GM23338 (cell line): ENCODE data around the gene NT5C2. TPM values are rescaled to one million over a fixed set of nuclear protein-coding genes. Genes with fewer than 3 reads are reported as not detected.

Experiments
- ATAC-seq: fragments of 200-7000 bp; cut with Tn5 transposase; 3 replicates; pipeline ENCODE4 v1.9.1; 2020
- DNase-seq: peaks from one replicate; pipeline ENCODE4 v3.0.0-alpha.2; 2015; ENCODE audit warnings: low spot score
- H2AFZ ChIP-seq: fragments of 200-600 bp; sonication (generic); 2 replicates; pipeline ENCODE4 v1.8.0; 2016; ENCODE audit warnings: antibody characterized with exemption, mild to moderate bottlenecking, moderate library complexity
- H3F3A ChIP-seq: fragments of 200-600 bp; sonication (generic); replicated peaks from 2 replicates; pipeline ENCODE4 v1.8.0; 2017; ENCODE audit warnings: antibody characterized with exemption, mixed run types, low read depth
- H3K27ac ChIP-seq: fragments of 200-600 bp; sonication (generic); 2 replicates; pipeline ENCODE4 v1.6.1; 2016; ENCODE audit warnings: low read depth
- H3K27me3 ChIP-seq: fragments of 200-600 bp; sonication (generic); 2 replicates; pipeline ENCODE4 v1.8.0; 2016; ENCODE audit warnings: mild to moderate bottlenecking, mixed run types, moderate library complexity; ENCODE audit not compliant: insufficient read depth
- H3K36me3 ChIP-seq: fragments of 200-600 bp; sonication (generic); 2 replicates; pipeline ENCODE4 v1.8.0; 2016; ENCODE audit warnings: mild to moderate bottlenecking; ENCODE audit not compliant: insufficient read depth
- H3K4me1 ChIP-seq: fragments of 200-600 bp; sonication (generic); 2 replicates; pipeline ENCODE4 v1.8.0; 2016; ENCODE audit warnings: mild to moderate bottlenecking, moderate library complexity; ENCODE audit not compliant: insufficient read depth
- H3K4me2 ChIP-seq: fragments of 200-600 bp; sonication (generic); 2 replicates; pipeline ENCODE4 v1.7.1; 2017; ENCODE audit warnings: mixed run types
- H3K4me3 ChIP-seq: fragments of 200-600 bp; sonication (generic); 2 replicates; pipeline ENCODE4 v1.6.1; 2016; ENCODE audit warnings: mixed run types
- H3K79me2 ChIP-seq: fragments of 200-600 bp; sonication (generic); replicated peaks from 2 replicates; pipeline ENCODE4 v1.8.0; 2017; ENCODE audit warnings: mild to moderate bottlenecking; ENCODE audit not compliant: insufficient read depth
- H3K9me2 ChIP-seq: fragments of 200-600 bp; sonication (generic); 2 replicates; pipeline ENCODE4 v1.8.0; 2017; ENCODE audit not compliant: insufficient read depth
- H4K20me1 ChIP-seq: fragments of 200-600 bp; sonication (generic); replicated peaks from 2 replicates; pipeline ENCODE4 v1.8.0; 2017; ENCODE audit warnings: mild to moderate bottlenecking; ENCODE audit not compliant: insufficient read depth
- H3K27ac Mint-ChIP-seq: 2 replicates; pipeline ENCODE4 v1.8.0; 2020; ENCODE audit warnings: inconsistent platforms, mild to moderate bottlenecking, moderate library complexity, mixed read lengths
- H3K27me3 Mint-ChIP-seq: 3 replicates; pipeline ENCODE4 v1.8.0; 2022; ENCODE audit warnings: low read depth, mild to moderate bottlenecking, moderate library complexity, mixed read lengths, inconsistent platforms; ENCODE audit not compliant: insufficient read depth, poor library complexity
- H3K36me3 Mint-ChIP-seq: 3 replicates; pipeline ENCODE4 v1.8.0; 2021; ENCODE audit warnings: low read depth, mild to moderate bottlenecking, inconsistent platforms, moderate library complexity, mixed read lengths
- H3K4me1 Mint-ChIP-seq: 3 replicates; pipeline ENCODE4 v1.8.0; 2020; ENCODE audit warnings: mild to moderate bottlenecking, inconsistent platforms, mixed read lengths
- H3K4me3 Mint-ChIP-seq: 3 replicates; pipeline ENCODE4 v1.8.0; 2021; ENCODE audit warnings: moderate library complexity, mild to moderate bottlenecking, inconsistent platforms, mixed read lengths
- H3K9me3 Mint-ChIP-seq: 3 replicates; pipeline ENCODE4 v1.8.0; 2020; ENCODE audit warnings: moderate library complexity, mild to moderate bottlenecking, inconsistent platforms, mixed read lengths
- CREB1 ChIP-seq: fragments of 250-450 bp; sonication (Bioruptor Pico); IDR thresholded peaks from 2 replicates; pipeline ENCODE4 v1.5.0; 2020; ENCODE audit warnings: low read depth, mild to moderate bottlenecking, moderate library complexity
- CTCF ChIP-seq, 2 experiments: fragments of 200-600 bp in 1 of 2; sonication (generic) in 1 of 2; conservative IDR thresholded peaks; 2 replicates each; pipeline versions ENCODE4 v1.5.1 to v1.6.1; 2016 to 2017; ENCODE audit warnings: antibody characterized with exemption in 2 of 2, low read depth in 2 of 2, mild to moderate bottlenecking in 2 of 2, moderate library complexity in 1 of 2
- EZH2 ChIP-seq: fragments of 200-600 bp; sonication (generic); IDR thresholded peaks from one replicate; pipeline ENCODE4 v1.8.0; 2017; ENCODE audit warnings: antibody characterized with exemption, mild to moderate bottlenecking, low read depth; ENCODE audit not compliant: unreplicated experiment
- EZH2phosphoT487 ChIP-seq: fragments of 200-600 bp; sonication (generic); IDR thresholded peaks from one replicate; pipeline ENCODE4 v1.8.1; 2018; ENCODE audit warnings: antibody characterized with exemption; ENCODE audit not compliant: unreplicated experiment
- JUNB ChIP-seq: IDR thresholded peaks from one replicate; pipeline ENCODE4 v1.6.1; 2016; ENCODE audit warnings: antibody characterized with exemption; ENCODE audit not compliant: unreplicated experiment
- NANOG ChIP-seq: IDR thresholded peaks from 2 replicates; pipeline ENCODE4 v1.6.1; 2016; ENCODE audit warnings: antibody characterized with exemption, borderline replicate concordance
- POLR2AphosphoS5 ChIP-seq: IDR thresholded peaks from 2 replicates; pipeline ENCODE4 v1.6.1; 2016; ENCODE audit warnings: antibody characterized with exemption, low read depth
- STAT1 ChIP-seq: IDR thresholded peaks from one replicate; pipeline ENCODE4 v1.6.1; 2016; ENCODE audit warnings: antibody characterized with exemption; ENCODE audit not compliant: unreplicated experiment
- ZNF114 ChIP-seq: fragments of 250-450 bp; sonication (Bioruptor Pico); IDR thresholded peaks from 2 replicates; pipeline ENCODE4 v1.5.0; 2020; ENCODE audit warnings: mild to moderate bottlenecking, moderate library complexity
- ZNF331 ChIP-seq: fragments of 250-450 bp; sonication (Bioruptor Pico); IDR thresholded peaks from 2 replicates; pipeline ENCODE4 v1.5.0; 2020; ENCODE audit warnings: low read depth, mild to moderate bottlenecking, moderate library complexity
- polyA plus RNA-seq: library from polyadenylated mRNA; unstranded; fragments of >200 nt; fragmentation: Nextera tagmentation; extraction: Ambion mirVana; gene quantifications from 2 replicates; pipeline ENCODE4 v1.2.1, GENCODE V29; 2016
- total RNA-seq: library from RNA; depleted of rRNA; stranded (reverse); fragments of >200 nt; shearing (Covaris generic); gene quantifications from 2 replicates; pipeline ENCODE4 v1.2.3, GENCODE V29; 2014
- TF ChIP-seq, protein P1 (sequence below): fragments of 250-450 bp; sonication (Bioruptor Pico); IDR thresholded peaks from 2 replicates; pipeline ENCODE4 v1.5.0; 2020; ENCODE audit warnings: mild to moderate bottlenecking, moderate library complexity
- TF ChIP-seq, protein P2 (sequence below): IDR thresholded peaks from 2 replicates; pipeline ENCODE4 v1.6.1; 2016; ENCODE audit warnings: antibody characterized with exemption
- TF ChIP-seq, protein P3 (sequence below): IDR thresholded peaks from one replicate; pipeline ENCODE4 v1.6.1; 2018; ENCODE audit warnings: antibody characterized with exemption; ENCODE audit not compliant: unreplicated experiment

The NT5C2 gene
- total and polyA plus RNA-seq, 2 experiments from 2014 or later, result 33.9 to 85.4 TPM

GRCh38 chr10:103054621-103055020 lies 138.5 kb downstream of the NT5C2 start:
- Mint-ChIP-seq H3K27ac (no peak overlapping the region), H3K4me3 (no peak overlapping the region), H3K4me1 (peaks cover 8% of the 10 kb centered on the region; the same call in 1 of the 3 replicates), H3K9me3 (no peaks in the 10 kb centered on the region), H3K27me3 (peaks cover 4% of the 10 kb centered on the region), H3K36me3 (no peaks in the 10 kb centered on the region)
- ATAC-seq (no peak), DNase-seq (no peak)
- H3K79me2 ChIP-seq, result no peaks in the 10 kb centered on the region
- H3K27ac ChIP-seq, result no peak overlapping the region
- no peaks in the 10 kb centered on the region for H3K27me3 ChIP-seq
- H3K9me2 ChIP-seq, result no peaks in the 10 kb centered on the region
- H3K4me3 ChIP-seq, result no peak overlapping the region
- no peaks in the 10 kb centered on the region for H4K20me1 ChIP-seq
- no peaks in the 10 kb centered on the region for H3K36me3 ChIP-seq
- no peak overlapping the region for H3K4me2 ChIP-seq
- no peaks in the 10 kb centered on the region for H3F3A ChIP-seq
- no peaks in the 10 kb centered on the region for H3K4me1 ChIP-seq
- TF ChIP-seq JUNB (no peak), ZNF331 (no peak), EZH2 (no peak), POLR2AphosphoS5 (no peak), CREB1 (CRISPR knock-in tag) (no peak), ZNF114 (CRISPR knock-in tag) (no peak), CTCF (conservative IDR thresholded peaks at IDR 0.05; ENCODE audit: low read depth in 2 of 2) (no peak), NANOG (no peak), STAT1 (no peak), EZH2phosphoT487 (no peak)
- TF ChIP-seq, protein P1, sequence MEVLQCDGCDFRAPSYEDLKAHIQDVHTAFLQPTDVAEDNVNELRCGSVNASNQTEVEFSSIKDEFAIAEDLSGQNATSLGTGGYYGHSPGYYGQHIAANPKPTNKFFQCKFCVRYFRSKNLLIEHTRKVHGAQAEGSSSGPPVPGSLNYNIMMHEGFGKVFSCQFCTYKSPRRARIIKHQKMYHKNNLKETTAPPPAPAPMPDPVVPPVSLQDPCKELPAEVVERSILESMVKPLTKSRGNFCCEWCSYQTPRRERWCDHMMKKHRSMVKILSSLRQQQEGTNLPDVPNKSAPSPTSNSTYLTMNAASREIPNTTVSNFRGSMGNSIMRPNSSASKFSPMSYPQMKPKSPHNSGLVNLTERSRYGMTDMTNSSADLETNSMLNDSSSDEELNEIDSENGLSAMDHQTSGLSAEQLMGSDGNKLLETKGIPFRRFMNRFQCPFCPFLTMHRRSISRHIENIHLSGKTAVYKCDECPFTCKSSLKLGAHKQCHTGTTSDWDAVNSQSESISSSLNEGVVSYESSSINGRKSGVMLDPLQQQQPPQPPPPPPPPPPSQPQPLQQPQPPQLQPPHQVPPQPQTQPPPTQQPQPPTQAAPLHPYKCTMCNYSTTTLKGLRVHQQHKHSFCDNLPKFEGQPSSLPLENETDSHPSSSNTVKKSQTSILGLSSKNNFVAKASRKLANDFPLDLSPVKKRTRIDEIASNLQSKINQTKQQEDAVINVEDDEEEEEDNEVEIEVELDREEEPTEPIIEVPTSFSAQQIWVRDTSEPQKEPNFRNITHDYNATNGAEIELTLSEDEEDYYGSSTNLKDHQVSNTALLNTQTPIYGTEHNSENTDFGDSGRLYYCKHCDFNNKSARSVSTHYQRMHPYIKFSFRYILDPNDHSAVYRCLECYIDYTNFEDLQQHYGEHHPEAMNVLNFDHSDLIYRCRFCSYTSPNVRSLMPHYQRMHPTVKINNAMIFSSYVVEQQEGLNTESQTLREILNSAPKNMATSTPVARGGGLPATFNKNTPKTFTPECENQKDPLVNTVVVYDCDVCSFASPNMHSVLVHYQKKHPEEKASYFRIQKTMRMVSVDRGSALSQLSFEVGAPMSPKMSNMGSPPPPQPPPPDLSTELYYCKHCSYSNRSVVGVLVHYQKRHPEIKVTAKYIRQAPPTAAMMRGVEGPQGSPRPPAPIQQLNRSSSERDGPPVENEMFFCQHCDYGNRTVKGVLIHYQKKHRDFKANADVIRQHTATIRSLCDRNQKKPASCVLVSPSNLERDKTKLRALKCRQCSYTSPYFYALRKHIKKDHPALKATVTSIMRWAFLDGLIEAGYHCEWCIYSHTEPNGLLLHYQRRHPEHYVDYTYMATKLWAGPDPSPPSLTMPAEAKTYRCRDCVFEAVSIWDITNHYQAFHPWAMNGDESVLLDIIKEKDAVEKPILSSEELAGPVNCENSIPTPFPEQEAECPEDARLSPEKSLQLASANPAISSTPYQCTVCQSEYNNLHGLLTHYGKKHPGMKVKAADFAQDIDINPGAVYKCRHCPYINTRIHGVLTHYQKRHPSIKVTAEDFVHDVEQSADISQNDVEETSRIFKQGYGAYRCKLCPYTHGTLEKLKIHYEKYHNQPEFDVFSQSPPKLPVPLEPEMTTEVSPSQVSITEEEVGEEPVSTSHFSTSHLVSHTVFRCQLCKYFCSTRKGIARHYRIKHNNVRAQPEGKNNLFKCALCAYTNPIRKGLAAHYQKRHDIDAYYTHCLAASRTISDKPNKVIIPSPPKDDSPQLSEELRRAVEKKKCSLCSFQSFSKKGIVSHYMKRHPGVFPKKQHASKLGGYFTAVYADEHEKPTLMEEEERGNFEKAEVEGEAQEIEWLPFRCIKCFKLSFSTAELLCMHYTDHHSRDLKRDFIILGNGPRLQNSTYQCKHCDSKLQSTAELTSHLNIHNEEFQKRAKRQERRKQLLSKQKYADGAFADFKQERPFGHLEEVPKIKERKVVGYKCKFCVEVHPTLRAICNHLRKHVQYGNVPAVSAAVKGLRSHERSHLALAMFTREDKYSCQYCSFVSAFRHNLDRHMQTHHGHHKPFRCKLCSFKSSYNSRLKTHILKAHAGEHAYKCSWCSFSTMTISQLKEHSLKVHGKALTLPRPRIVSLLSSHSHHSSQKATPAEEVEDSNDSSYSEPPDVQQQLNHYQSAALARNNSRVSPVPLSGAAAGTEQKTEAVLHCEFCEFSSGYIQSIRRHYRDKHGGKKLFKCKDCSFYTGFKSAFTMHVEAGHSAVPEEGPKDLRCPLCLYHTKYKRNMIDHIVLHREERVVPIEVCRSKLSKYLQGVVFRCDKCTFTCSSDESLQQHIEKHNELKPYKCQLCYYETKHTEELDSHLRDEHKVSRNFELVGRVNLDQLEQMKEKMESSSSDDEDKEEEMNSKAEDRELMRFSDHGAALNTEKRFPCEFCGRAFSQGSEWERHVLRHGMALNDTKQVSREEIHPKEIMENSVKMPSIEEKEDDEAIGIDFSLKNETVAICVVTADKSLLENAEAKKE (CRISPR knock-in tag), result no peak
- TF ChIP-seq, protein P2, sequence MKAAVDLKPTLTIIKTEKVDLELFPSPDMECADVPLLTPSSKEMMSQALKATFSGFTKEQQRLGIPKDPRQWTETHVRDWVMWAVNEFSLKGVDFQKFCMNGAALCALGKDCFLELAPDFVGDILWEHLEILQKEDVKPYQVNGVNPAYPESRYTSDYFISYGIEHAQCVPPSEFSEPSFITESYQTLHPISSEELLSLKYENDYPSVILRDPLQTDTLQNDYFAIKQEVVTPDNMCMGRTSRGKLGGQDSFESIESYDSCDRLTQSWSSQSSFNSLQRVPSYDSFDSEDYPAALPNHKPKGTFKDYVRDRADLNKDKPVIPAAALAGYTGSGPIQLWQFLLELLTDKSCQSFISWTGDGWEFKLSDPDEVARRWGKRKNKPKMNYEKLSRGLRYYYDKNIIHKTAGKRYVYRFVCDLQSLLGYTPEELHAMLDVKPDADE, result no peak
- TF ChIP-seq, protein P3, sequence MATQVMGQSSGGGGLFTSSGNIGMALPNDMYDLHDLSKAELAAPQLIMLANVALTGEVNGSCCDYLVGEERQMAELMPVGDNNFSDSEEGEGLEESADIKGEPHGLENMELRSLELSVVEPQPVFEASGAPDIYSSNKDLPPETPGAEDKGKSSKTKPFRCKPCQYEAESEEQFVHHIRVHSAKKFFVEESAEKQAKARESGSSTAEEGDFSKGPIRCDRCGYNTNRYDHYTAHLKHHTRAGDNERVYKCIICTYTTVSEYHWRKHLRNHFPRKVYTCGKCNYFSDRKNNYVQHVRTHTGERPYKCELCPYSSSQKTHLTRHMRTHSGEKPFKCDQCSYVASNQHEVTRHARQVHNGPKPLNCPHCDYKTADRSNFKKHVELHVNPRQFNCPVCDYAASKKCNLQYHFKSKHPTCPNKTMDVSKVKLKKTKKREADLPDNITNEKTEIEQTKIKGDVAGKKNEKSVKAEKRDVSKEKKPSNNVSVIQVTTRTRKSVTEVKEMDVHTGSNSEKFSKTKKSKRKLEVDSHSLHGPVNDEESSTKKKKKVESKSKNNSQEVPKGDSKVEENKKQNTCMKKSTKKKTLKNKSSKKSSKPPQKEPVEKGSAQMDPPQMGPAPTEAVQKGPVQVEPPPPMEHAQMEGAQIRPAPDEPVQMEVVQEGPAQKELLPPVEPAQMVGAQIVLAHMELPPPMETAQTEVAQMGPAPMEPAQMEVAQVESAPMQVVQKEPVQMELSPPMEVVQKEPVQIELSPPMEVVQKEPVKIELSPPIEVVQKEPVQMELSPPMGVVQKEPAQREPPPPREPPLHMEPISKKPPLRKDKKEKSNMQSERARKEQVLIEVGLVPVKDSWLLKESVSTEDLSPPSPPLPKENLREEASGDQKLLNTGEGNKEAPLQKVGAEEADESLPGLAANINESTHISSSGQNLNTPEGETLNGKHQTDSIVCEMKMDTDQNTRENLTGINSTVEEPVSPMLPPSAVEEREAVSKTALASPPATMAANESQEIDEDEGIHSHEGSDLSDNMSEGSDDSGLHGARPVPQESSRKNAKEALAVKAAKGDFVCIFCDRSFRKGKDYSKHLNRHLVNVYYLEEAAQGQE, result no peak
- H2AFZ ChIP-seq, result no peak overlapping the region
